ENCODE measurements around the gene MPPED2. TPM values are rescaled to one million over a fixed set of nuclear protein-coding genes. Genes with fewer than 3 reads are reported as not detected.

MPPED2 gene
- total RNA-seq, 1 experiment from 2014 or later: 4.7 TPM

- Histone ChIP-seq H3K27me3 (ENCODE audit: insufficient read depth, low read length) (no peaks in the 10 kb centered on the region; the same call in 1 of the 2 replicates), H3T11ph (ENCODE audit: low read length) (no peak overlapping the region), H4K5ac (ENCODE audit: insufficient read length, low read depth, low read length) (no peak overlapping the region), H4K20me1 (ENCODE audit: control insufficient read depth, insufficient read depth, insufficient read length) (no peaks in the 10 kb centered on the region), H3K79me2 (ENCODE audit: insufficient read depth, low read length) (no peaks in the 10 kb centered on the region), H3K27ac (ENCODE audit: insufficient read length, low read depth, low read length) (no peak overlapping the region), H3K4me2 (ENCODE audit: insufficient read depth, insufficient read length, low read length) (no peak overlapping the region), H3K23ac (ENCODE audit: insufficient read length, low read depth, low read length) (no peak overlapping the region), H2BK12ac (ENCODE audit: insufficient read length, low read depth, low read length) (no peak overlapping the region), H2BK5ac (ENCODE audit: insufficient read length, low read length) (no peak overlapping the region), H3K56ac (ENCODE audit: insufficient read length, low read depth, low read length) (no peak overlapping the region), H2BK120ac (ENCODE audit: low read depth, low read length, poor library complexity, severe bottlenecking) (no peak overlapping the region), H3K9me3 (ENCODE audit: control insufficient read depth, low read depth, low read length) (no peaks in the 10 kb centered on the region), H4K91ac (ENCODE audit: insufficient read length, low read depth, low read length) (no peak overlapping the region), H2BK15ac (ENCODE audit: low read depth, low read length) (no peak overlapping the region), H3K4me1 (ENCODE audit: insufficient read depth, low read length) (peaks cover 24% of the 10 kb centered on the region), H2AFZ (ENCODE audit: low read length) (no peak overlapping the region), H3K14ac (ENCODE audit: insufficient read depth, low read length) (no peak overlapping the region), H2AK5ac (ENCODE audit: insufficient read length, low read length) (no peak overlapping the region), H3K18ac (ENCODE audit: insufficient read length, low read depth, low read length) (no peak overlapping the region), H3K79me1 (ENCODE audit: insufficient read depth, low read depth, low read length, poor library complexity, severe bottlenecking) (no peaks in the 10 kb centered on the region), H3K9ac (ENCODE audit: extremely low read depth, insufficient read length, low read length) (no peak overlapping the region), H4K8ac (replicated peaks; ENCODE audit: insufficient read length, low read depth, low read length) (no peak overlapping the region), H3K4ac (ENCODE audit: low read depth, low read length) (no peak overlapping the region), H3K23me2 (ENCODE audit: insufficient read length, low read depth, low read length, poor library complexity, severe bottlenecking) (no peaks in the 10 kb centered on the region), H2BK20ac (ENCODE audit: low read depth, low read length, poor library complexity, severe bottlenecking) (no peak overlapping the region)
- H3K4me3 Mint-ChIP-seq: no peak overlapping the region
- peaks cover 0 to 3% (median under 1%) of the 10 kb centered on the region in 3 experiments; a peak in 3 of 7 replicates for H3K36me3 Mint-ChIP-seq (ENCODE audit: insufficient read depth in 1 of 3, low read depth in 3 of 3)
- no peaks in the 10 kb centered on the region for H3K9me3 Mint-ChIP-seq
- DNase-seq: no peak
- H3K27ac Mint-ChIP-seq: 0 out of 7 replicates have a peak overlapping the region, but pooled peaks of 1 of the 3 experiments have one; percentile 22
- no peak for TF ChIP-seq CTCF (conservative IDR thresholded peaks at IDR 0.05)
- H3K4me1 Mint-ChIP-seq: peaks cover 80% of the 10 kb centered on the region in 2 experiments
- peaks cover 46% of the 10 kb centered on the region for H3K27me3 Mint-ChIP-seq (ENCODE audit: low read depth)
- WGBS (ENCODE audit: extremely low coverage, insufficient read length, low lambda C conversion rate): no CpG with 5 or more reads among the region's 4 CpGs
These were observed 36.6 kb downstream of the MPPED2 start for GRCh38 chr11:30549565-30549964.

All from H9 (cell line).